ENCODE measurements around the gene CDK13. TPM values are rescaled to one million over a fixed set of nuclear protein-coding genes. Genes with fewer than 3 reads are reported as not detected.

The CDK13 gene
- total RNA-seq, 1 experiment from 2014 or later, result 52.2 TPM

GRCh38 chr7:39958038-39958437 is 8.0 kb downstream of the CDK13 start:
- Histone ChIP-seq H2AK5ac (ENCODE audit: insufficient read length, low read length) (no peak overlapping the region), H3T11ph (ENCODE audit: low read length) (no peak overlapping the region)

More at GRCh38 chr7:39958038-39958437, 8.0 kb downstream of the CDK13 start:
- no peak overlapping the region for H3K27ac ChIP-seq (ENCODE audit: insufficient read length, low read depth, low read length)
- H3K56ac ChIP-seq (ENCODE audit: insufficient read length, low read depth, low read length), result no peak overlapping the region
- no peak overlapping the region for H3K14ac ChIP-seq (ENCODE audit: insufficient read depth, low read length)
- no peak overlapping the region for H4K8ac ChIP-seq (replicated peaks; ENCODE audit: insufficient read length, low read depth, low read length)
- H3K36me3 Mint-ChIP-seq (ENCODE audit: insufficient read depth in 1 of 3, low read depth in 3 of 3), result peaks cover 18 to 23% (median 19%) of the 10 kb centered on the region in 3 experiments
- H3K23me2 ChIP-seq (ENCODE audit: insufficient read length, low read depth, low read length, poor library complexity, severe bottlenecking), result no peaks in the 10 kb centered on the region
- H3K79me2 ChIP-seq (ENCODE audit: insufficient read depth, low read length), result peaks cover 41% of the 10 kb centered on the region; the same call in 1 of the 2 replicates
- WGBS (ENCODE audit: extremely low coverage, insufficient read length, low lambda C conversion rate), result no CpG with 5 or more reads among the region's 3 CpGs
- no peak overlapping the region for H3K9ac ChIP-seq (ENCODE audit: extremely low read depth, insufficient read length, low read length)
- H4K91ac ChIP-seq (ENCODE audit: insufficient read length, low read depth, low read length), result no peak overlapping the region
- no peak overlapping the region for H2BK120ac ChIP-seq (ENCODE audit: low read depth, low read length, poor library complexity, severe bottlenecking)
- no peak overlapping the region for H2BK20ac ChIP-seq (ENCODE audit: low read depth, low read length, poor library complexity, severe bottlenecking)
- H3K79me1 ChIP-seq (ENCODE audit: insufficient read depth, low read depth, low read length, poor library complexity, severe bottlenecking), result peaks cover 2% of the 10 kb centered on the region
- no peaks in the 10 kb centered on the region for H3K27me3 ChIP-seq (ENCODE audit: insufficient read depth, low read length)
- H3K23ac ChIP-seq (ENCODE audit: insufficient read length, low read depth, low read length), result no peak overlapping the region
- H3K4ac ChIP-seq (ENCODE audit: low read depth, low read length), result no peak overlapping the region
- no peak overlapping the region for H4K5ac ChIP-seq (ENCODE audit: insufficient read length, low read depth, low read length)
- peaks cover 21 to 31% of the 10 kb centered on the region in 2 experiments for H3K4me1 Mint-ChIP-seq
- H3K27ac Mint-ChIP-seq, result no peak overlapping the region
- no peak overlapping the region for H2BK12ac ChIP-seq (ENCODE audit: insufficient read length, low read depth, low read length)
- DNase-seq, result no peak
- H2BK15ac ChIP-seq (ENCODE audit: low read depth, low read length), result no peak overlapping the region
- H2BK5ac ChIP-seq (ENCODE audit: insufficient read length, low read length), result no peak overlapping the region
- H3K27me3 Mint-ChIP-seq (ENCODE audit: low read depth), result no peaks in the 10 kb centered on the region
- no peak overlapping the region for H3K4me3 Mint-ChIP-seq
- no peak for TF ChIP-seq CTCF (conservative IDR thresholded peaks at IDR 0.05)
- peaks cover 2% of the 10 kb centered on the region; the same call in 1 of the 2 replicates for H3K4me1 ChIP-seq (ENCODE audit: insufficient read depth, low read length)
- H2AFZ ChIP-seq (ENCODE audit: low read length), result no peak overlapping the region
- H3K4me2 ChIP-seq (ENCODE audit: insufficient read depth, insufficient read length, low read length), result no peak overlapping the region
- H3K18ac ChIP-seq (ENCODE audit: insufficient read length, low read depth, low read length), result no peak overlapping the region
- H3K9me3 ChIP-seq (ENCODE audit: control insufficient read depth, low read depth, low read length), result no peaks in the 10 kb centered on the region
- H4K20me1 ChIP-seq (ENCODE audit: control insufficient read depth, insufficient read depth, insufficient read length), result no peaks in the 10 kb centered on the region
- H3K9me3 Mint-ChIP-seq, result peaks cover 13% of the 10 kb centered on the region in 2 experiments
